Midbrain (tissue), 1 donor: Measurements from ENCODE around the gene APOL5.

Source experiments
- DNase-seq: peaks from one replicate; lab custom pipeline; 2025; lab: John Stamatoyannopoulos, UW

APOL5 gene

DNA sequence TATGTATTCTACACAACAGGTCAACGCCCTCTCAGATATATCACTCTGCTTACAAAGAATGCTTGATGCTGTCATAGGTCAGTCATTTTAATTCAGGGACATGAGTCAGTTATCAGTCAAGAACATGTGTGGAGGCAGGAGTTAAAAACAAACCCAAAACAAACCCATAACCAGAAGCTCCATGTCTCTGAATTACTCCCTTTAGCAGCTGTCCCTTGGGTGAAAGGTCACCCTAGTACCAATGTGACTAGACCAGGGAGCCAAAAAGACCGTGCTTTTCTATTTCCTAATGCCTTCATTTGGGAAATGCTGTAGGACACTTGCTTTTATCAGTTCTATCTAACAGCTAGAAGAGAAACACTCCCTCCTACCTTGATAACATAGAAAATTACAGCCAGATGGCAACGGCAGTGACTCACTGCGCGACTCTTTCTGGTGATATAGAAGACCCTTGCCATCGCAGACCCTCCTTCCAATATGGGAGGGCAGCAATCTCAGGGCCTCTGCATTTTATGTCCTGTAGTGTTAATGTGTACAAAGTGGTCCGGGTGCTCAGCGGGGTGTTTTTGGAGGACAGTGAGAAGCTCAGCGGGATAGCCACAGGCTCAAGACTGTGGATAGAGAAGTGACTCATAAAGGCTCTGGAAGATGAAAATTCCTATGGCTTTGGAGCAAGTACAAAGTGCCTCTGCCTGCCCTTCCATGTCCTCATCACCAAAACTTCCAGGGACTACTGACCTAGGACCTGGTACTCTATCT lies 24.8 kb downstream of the APOL5 start:
- DNase-seq, result no peak

- no peak for DNase-seq
Observed at GRCh38 chr22:35743326-35743860, 25.7 kb downstream of the APOL5 start.

- no peak for DNase-seq
Observed at GRCh38 chr22:35746248-35746647, 28.6 kb downstream of the APOL5 start.

DNA sequence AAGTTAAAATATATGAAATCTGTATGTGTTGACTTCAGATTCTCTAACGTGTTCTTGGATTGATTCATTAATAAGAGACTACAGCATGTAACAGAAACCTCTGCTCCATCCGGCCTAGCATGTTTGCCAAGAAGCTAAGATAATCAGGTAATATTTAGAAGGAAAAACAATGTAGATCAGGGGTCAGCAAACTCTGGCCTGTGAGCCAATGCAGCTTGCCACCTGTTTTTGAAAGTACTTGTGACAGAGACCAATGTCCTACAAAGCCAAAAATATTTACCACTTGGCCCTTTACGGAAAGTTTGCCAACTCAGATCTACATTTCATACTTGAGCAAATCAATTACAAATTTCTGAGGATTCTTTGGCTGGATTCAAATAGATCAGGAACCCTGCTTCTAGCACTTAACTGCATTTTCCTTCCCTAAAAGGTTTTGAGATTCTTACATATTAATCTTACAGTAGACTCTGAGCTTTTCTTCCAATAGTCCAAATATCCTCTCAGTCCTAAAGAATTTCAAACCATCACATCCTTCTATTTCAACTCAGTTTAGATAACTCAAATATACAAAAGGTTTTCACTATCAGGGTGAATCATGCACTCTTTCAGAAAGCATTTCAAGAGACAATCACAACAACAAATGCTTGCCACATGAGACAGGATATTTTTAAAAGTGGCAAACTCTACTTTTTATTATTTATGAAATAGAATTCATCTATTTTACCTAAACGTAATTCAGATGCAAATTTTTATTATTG lies 29.5 kb downstream of the APOL5 start:
- DNase-seq, result no peak

GRCh38 chr22:35749808-35750207 lies 32.1 kb downstream of the APOL5 start:
- DNase-seq, result no peak

GRCh38 chr22:35752006-35752862 lies 34.6 kb downstream of the APOL5 start:
- no peak for DNase-seq

DNA sequence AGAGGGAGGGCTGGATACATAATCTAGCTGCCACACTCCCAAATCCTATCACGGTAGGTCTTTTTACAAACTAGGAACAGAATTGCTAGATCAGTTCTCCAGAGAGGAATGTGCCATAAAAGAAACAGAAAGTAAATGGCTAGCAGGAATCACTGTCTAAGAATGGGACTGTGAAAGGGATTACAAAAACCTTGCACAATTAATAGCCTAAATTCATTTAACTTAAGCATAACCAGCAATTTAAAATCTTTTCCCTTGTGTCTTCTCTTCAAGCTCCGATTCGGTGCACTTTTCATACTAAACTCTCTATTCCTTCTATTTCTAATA lies 35.2 kb downstream of the APOL5 start:
- no peak for DNase-seq

GRCh38 chr22:35754761-35755160 lies 37.1 kb downstream of the APOL5 start:
- no peak for DNase-seq

- no peak for DNase-seq
Observed at GRCh38 chr22:35756722-35757121, 39.0 kb downstream of the APOL5 start.

DNA sequence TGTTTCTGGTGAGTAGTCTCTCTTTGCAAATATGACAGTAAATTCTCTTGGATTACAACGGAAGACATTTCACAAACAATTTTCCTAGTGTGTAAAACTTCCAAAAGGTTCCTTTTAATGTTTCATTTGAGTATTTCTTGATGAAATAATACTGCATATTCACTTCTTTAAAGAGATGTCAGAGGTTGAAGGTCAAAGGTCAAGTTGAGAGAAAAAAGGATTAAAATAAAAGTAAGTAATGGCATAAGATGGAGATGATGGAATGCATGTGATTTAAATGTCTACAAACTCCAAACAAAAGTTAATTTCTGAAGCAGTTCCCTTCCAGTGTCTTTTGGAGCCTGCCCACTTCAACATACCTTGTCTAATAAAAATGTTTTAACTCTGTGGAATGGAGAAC lies 40.7 kb downstream of the APOL5 start:
- no peak for DNase-seq

- DNase-seq, result peak; percentile 20
Observed at GRCh38 chr22:35761037-35761436, 43.4 kb downstream of the APOL5 start.

DNA sequence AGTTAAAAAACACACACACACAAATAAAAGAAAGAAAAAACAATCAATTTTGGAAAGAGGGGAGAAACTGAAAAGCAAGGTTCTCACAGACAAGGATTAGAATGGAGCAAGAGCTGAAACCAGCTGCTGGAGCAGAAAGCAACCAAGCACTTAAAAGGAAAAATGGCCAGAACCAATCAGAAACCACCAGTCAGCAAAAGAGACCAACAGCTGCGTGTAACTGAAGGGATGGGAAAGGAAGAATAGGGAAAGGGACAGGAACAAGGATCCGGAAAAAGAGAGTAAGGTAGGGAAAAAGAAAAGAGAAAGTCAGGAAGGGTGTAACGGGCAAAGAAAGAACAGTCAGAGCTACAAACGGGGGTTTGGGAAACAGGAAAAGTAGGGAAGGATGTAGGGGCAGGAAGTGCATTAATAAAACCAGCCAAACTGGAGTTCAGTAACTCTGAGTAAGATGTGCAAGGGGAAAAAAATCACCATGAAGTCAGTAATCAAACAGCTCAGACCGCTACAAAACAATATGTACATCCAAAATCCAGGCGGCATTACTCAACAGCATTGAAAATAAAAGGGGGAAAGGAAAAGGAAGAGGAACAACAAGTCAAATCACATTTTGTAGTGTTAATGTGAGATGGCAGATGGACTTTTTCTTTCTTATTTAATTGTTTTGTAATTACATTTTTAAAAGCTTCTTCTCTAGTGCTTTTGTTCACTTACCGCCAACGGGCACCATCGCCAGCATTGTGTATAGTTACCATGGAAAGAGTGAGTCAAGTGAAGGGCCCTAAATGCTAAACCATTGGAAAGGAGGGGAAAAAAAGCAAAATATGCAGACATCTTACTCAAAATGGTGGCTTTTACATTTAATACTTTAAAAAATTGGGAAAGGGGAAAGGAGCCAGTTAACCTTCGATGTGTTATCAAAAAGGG lies 49.2 kb downstream of the APOL5 start:
- no peak for DNase-seq

DNA sequence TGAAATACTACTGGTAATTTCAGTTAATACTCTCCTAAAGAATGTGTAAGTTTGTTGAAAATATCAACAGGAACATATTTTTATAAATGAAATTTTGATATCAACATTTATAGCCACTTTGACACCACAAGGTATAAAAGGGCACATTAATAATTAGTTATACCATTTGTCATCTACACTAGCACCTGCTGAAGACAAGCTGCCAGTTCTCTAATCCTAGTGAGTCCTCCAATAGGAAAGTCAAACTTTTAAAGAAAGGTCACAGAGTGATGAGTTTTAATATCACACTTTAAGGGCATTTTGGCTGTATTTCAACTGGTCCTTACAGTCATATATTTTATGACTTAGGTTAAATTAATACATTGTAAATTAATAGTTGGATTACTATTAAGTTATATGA lies 52.3 kb downstream of the APOL5 start:
- no peak for DNase-seq

DNA sequence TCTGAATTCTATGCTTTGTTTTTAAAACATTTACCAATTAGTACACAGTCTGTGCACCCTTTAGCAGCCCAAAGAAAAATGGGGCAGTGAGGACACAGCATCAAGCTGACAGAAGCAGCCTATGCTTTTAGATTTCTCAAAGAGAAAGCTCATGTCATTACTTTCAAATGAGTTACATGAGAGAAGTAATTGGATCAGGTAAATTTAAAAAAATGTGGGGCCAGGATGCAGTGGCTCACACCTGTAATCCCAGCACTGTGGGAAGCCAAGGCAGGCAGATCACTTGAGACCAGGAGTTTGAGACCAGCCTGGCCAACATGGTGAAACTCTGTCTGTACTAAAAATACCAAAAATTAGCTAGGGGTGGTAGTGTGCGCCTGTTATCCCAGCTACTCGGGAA lies 57.7 kb downstream of the APOL5 start:
- DNase-seq, result no peak

DNA sequence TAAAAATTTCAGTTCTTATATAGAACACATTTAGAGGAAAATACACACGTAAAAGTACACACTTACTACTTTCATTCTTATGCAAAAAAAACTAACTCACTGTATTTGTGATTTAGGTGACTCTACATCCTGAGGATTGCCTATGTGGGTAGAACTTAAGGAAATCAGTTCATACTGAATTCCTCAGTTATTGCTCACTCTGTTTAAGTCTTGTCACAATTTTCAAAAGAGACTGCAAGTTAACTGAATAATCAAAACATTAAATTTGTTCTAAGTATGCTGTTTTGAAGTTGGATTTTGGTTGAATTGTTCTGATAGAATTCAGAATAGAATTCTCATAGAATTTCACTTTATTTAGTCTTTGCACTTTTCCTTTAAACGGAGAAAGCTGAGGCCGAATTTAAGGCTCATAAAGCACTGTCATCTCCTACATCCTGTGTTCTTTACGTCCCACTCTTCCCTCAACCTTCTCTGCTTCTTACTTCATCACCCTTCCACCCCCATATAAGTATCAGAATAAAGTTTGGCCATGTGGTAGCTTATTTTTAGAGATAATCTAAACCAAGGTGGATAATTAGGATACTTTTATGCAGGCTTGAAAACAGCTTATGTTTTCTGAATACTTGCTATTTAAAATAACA lies 59.8 kb downstream of the APOL5 start:
- DNase-seq, result no peak
